Stimulated activated CD4-positive, alpha-beta T cell treated with anti-CD3 and anti-CD28 coated beads, TNF-alpha, amount 100 ng/mL, for 1 hour (primary cell): ENCODE results near the gene TTLL12.

Source experiments
- DNase-seq, 3 donors: peaks; one replicate each; pipeline ENCODE4 v3.0.0-alpha.2; 2020; ENCODE audit warnings: low read depth in 3 of 3, low spot score in 1 of 3

Gene TTLL12

DNA sequence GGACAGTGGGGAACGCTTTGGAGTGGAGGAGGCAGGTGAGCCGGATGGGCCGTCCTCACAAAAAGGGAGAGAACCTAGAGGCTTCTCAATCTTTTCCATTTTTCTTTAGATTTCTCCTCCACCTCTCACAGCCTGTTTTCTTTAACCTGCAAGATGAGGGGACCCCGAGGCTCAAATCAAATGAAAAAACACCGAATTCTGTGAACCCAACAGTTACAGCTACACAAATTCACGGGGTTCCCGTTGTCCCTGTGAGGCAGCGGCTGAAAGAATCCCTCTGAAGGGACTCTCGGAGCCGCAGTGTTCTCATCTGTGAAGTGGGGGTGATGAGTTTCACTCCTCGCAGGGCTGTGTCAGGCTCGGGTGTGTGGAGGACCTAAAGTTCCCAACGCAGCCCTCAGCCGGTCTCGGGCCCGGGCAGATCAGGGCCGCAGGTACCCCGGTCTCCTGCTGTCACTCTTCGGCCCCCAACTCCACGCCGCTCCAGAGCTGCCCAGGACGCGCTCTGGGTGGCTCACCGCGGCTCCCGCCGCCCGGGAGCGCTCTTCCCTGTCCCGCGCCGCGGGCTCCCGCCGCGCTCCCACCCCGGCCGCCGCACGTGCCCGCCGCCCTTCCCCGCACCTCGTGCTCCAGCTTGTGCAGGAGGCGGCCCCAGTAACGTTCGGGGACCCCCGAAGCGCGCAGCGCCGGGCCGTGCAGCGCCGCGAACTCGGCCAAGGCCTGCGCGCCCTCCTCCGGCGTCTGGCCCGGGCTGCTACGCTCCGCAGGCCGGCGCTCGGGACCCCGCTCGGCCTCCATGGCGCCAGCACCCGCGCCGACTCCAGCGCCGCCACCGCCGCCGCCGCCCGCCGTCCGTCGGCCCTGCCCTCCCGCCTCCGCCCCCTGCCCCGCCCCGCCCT lies at the start of gene TTLL12:
Gene TTLL12 (minus strand): TSS at position 863 of the 899 bp plus-strand sequence. CDS start 65 bp downstream, at position 798.
- peak; percentile 26 to 49 (median 47) for DNase-seq

DNA sequence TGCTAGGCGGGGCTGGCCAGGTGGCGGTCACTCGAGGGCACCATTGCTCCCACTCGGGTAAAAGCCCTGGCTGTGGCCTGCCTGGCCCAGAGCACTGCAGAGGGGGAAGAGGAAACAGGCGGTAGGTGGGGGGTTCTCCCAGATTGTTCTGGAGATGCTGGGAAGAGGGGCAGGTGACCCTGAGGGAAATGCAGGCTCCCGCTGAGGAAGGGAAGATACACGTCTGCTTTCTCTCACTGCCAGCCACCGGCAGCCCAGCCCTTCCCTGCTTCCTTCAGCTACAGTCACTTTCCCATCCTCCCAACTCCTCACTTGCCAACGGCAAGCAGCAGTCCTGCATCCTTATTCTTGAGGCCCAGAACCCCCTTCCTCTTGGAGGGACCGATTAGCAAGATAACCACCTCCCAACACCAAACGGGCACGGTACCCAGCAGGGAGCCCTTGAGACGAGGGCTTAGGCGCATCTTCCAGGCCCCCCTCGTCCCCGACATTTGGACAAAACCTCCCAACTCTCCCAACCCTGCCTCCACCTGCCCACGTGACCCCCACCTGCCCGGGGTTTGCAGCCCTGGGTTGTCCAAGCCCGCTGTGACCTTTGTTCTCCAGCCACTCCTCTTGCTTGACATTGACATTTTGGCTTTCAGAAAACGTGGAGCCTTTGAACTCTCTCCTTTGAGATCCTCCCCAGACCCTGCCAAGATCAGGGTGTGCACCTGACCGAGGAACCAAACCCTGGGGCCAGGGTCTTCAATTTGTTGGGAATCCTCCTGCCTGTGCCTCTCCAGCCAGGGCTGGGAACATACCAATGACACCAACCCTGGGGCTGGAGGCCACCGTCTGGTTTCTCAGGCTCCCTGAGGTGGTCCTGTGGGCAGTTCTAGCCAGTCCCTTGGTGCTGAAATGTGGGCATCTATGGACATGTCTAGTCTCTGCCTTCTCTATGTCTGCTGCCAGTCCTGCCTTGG lies 48.8 kb upstream of the TTLL12 start:
- DNase-seq, result no peak

- DNase-seq, result no peak
These were observed 47.5 kb upstream of the TTLL12 start for GRCh38 chr22:43234264-43234988.

DNA sequence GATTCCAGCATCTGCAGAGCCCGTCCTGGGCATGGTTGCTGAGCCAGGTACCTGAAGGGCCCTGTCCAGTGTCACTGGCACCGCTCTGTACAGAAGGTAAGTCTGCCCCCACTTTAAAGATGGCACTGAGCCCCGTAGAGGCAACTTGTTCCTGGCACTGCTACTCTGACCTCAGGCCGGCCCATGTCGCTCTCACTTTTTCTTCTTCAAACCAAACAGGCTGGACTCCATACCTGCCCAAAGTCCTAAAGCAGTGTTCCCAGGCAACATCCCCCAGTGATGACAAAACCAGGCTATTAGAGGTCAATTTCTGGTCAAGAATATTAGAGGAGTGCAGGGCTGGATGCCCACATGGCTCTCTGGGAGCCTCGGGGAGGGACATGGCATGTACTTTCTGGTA lies 46.6 kb upstream of the TTLL12 start:
- DNase-seq, result no peak

DNA sequence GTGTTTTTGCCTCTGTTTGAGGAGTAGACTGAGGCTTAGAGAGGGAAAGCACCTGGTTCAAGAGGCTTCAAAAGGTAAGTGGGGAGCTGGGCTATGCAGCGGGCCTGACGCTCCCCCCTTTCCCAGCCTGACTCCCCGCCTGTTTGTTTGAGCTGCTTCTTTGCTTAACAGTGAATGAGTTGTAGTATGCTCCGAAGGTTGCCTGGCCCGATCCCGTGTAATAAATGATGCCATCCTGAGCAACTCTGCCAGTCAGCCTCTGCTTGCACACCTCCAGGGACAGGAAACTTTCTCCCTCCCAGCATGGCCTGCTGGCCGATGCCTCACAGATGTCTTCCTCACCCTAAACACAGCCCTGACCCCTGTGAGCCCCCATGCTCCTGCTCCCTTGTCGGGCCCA lies 45.5 kb upstream of the TTLL12 start:
- no peak for DNase-seq

GRCh38 chr22:43231724-43232034 lies 44.7 kb upstream of the TTLL12 start:
- no peak for DNase-seq

DNA sequence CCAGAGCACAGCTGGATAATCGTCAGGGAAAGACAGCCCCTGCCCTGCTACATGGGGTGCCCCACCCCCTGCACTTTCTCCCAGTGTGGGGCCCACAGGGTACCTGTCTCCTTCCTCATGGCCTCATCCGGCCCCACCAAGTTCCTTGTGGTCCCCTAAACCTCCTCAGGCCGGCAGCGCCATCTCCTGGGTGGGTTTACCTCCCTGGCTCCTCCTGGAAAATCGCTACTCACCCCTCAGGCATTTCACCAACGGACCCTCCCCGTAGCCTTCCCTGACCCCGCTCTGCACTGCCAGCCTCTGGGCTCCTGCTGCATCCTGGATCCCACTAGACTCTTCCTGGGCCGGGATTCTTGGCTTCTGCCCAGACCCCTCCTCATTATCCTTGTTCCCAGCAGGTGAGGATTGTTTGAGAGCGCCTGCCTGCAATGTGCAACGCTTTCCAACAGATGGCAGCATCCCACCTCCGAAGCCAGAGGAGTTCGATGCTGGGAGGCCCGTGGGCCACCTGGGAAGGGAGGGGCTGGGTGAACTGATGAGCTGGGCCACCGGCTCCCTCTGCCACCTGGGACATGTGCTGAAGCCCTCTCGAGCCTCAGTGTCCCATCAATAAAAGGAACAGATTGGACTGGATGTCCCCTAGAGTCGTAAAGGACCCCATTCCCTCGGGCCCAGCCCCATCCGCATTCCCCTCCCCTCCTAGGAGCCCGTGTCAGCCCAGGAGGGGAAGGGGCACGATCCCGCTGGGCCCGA lies 44.2 kb upstream of the TTLL12 start:
- DNase-seq, result peak; percentile 30 to 57 (median 43)

DNA sequence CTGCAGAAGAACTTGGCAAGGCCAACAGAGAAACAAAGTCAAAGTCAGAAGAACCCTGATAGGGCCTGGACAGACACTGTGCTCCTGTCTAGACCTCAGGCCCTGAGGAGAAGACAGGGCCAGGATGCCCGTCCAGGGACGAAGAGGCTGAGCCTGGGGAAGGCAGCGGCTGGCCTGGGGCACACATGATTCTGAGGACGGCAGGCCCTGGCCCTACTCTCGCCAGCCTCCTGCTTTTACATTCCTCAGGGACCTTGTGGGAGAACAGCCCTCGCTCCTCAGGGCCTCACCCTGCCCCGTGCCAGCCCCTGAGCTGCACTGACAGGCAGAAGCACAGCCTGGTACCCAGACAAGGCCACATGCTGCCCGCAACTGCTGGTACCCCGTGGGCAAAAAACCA lies 43.6 kb upstream of the TTLL12 start:
- DNase-seq, result no peak

DNA sequence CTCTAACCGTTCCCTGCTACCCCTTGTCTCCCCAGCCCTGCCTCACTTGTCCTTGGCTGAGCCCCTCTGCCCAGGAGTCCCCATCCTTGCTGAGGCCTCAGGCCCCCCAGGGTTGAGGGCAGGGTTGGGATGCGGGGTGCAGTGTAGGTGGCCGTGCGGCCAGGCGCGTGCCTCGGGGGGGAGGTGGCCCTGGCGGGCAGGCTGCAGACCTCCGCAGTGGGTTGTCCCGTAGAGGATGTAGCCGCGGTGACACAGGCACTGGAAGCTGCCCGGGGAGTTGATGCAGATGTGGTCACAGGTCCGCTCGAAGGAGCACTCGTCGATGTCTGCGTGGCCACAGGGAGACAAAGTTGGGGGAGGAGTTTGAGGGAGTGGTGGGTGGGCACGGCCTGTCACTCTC lies 41.9 kb upstream of the TTLL12 start:
- DNase-seq, result no peak

DNA sequence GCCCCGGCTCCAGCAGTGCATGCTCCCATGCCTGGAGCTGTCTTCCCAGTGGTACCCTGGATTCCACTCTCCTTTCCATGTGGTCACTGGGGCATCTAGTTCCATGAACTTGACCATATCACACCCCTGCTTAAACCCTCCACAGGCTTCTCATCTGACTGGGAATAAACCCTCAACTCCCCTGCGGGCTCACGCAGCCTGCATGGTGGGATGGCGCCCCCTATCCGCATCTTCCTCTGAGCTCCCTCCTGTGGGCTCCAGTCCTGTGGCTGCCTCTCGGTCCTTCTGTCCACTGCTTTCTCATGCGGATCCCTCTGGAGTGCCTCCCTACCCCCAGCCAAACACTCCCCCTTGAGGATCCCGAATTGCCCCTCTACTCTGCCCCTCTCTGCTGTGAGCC lies 41.4 kb upstream of the TTLL12 start:
- no peak for DNase-seq

DNA sequence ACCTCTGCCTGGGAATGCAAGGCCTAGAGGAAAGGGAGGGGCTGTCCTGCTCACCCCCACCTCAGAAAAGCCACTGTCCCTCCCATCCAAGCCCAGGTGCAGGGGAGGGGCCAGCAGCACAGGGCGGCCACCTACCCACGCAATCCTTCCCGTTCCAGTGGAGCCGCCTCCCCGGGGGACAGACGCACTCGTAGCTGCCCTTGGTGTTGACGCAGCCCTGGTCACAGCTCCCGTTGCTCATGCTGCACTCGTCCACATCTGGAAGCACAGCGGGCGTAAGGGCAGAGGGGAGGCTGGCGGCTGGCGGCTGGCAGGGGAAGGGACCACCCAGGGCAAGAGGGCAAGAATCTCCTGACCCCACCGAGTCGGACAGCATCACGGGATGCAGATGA lies 40.3 kb upstream of the TTLL12 start:
- DNase-seq, result no peak

DNA sequence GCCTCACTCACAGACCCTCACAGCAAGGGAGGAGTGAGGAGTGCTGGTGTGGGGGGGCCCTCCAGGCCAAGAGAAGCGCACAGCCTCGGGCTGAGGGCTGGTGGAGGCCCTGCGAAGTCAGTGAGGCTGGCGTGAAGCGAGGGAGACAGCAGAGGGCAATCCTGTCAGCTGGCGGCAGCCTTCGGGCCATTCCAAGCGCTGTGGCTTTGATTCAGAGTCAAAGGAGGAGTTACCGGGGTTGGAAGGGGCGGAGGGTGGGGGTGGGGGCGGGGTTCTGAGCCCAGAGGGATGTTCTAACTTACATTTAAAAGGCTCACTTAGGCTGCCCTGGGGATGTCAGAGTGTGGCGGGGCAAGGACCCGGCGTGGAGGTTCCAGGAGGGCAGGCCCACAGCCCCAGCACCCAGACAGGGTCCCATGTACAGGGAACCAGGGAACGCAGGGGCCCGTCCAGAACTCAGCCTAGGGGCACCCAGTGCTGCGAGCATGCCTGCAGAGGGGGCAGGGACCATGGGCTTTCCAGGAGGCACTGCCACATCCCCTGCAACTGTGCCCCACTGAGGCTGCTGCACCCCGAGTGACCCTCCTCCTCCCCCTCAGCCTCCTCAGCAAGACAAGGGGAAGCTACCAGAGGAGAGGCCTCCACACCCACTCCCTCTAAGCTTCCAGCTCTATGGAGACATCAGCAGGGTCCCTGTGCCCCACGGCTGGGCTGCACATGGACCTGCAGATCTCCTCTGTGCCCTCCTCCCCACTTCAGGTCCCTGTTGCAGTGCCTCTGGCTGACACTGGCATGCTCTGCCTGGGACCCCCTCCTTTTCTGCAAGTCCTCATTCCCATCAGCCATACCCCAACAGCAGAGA lies 39.7 kb upstream of the TTLL12 start:
- DNase-seq, result no peak

GRCh38 chr22:43225609-43226008 lies 38.7 kb upstream of the TTLL12 start:
- no peak for DNase-seq

GRCh38 chr22:43222987-43223386 lies 36.1 kb upstream of the TTLL12 start:
- DNase-seq, result no peak

GRCh38 chr22:43222262-43222661 lies 35.3 kb upstream of the TTLL12 start:
- no peak for DNase-seq

DNA sequence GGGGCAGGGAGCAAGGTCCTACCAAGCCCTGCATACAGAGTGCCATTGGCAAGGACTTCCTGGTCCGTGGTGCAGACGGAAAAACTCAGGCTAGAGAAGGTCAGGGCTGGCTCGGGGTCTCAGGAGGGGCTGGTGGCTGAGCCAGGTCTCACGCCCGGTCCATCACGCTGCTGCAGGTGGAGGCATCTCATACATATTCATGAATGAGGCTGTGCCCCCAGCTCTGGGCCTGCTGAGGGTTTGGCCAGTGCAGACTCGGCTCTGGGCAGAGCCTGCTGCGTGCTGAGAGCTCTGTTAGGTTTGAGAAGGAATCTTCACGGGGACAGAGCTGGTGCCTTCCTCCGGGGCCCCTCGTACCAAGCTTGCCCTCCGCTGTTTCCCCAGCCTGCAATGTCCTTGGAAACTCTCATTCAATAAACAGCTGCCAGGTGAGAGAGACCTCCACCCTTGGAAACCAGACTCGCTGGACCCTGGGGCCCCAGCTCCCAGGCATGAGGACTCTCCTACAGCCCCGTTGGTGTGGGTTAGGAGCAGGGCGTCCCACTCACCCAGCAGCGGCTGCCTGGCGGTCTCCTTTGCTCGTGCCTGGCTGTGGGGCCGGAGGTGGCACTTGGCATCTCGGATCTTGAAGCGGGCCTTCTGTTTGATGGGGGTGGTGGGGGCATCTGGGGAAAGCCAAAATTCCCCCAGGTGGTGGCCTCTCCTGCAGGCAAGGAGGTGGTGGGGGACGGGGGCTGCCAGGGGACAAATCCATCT lies 33.9 kb upstream of the TTLL12 start:
- no peak for DNase-seq

DNA sequence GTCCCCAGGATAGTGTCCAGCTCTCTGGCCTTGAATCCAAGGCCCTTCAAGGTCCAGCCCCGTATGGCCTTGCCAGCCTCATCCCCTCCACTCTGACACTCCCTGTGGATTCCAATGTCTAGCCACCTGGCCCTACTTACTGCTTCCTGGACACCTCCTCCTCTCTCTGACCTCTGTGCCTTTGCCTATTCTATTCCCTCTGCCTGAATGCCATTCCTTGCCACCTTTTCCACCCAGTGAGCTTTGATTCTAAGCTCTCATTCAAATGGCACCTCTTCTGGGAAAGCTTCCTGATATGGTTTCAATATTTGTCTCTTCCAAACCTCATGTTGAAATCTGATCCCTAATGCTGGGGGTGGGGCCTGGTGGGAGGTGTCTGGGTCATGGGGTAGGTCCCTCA lies 31.9 kb upstream of the TTLL12 start:
- no peak for DNase-seq

DNA sequence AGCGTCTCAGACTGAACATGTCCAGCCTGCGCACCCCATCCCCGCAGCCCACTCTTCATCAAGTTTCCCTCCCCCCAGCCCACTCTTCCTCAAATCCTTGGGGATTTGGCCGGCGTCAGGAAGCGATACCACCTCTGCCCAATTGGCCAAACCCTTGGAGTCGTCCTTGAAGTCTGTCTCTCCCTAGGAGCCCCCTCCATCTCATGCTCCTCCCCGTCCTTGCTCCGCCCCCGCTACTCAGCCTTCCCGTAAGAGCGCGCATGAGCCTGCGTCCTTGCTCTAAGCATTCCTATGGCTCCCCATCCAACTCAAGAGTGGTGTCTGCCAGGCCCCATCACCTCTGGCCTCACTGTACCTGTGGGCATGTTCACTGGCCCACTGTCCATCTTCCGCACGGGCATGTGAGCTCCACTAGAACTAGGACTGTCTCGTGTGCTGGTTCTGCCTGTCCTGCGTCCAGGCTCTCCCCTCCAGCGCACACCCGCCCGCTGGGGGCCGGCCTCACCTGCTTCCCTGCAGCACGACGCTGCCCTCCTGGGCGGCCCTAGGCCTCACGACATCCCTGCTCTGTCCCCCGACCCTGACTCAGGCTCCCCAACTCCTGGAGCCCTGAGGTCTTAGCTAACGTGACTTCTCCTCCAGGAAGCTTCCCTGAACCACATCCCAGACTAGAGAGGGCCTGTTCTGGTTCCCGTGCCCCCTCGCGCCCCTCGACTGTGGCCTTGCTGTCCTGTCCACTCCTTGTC lies 30.5 kb upstream of the TTLL12 start:
- DNase-seq, result no peak
